D721Med (cell line): ENCODE results near the gene BTN3A1.
"Not testable (repeated sequence)": the region's sequence is repeated elsewhere in the genome, so short reads cannot be mapped to it uniquely, and the experiment has no call there.

Experiments
- DNase-seq: peaks from one replicate; pipeline ENCODE4 v3.0.0; 2011; ENCODE audit warnings: low spot score; ENCODE audit not compliant: insufficient read length
- FAIRE-seq: peaks from 2 replicates; lab custom pipeline; 2011; peaks lifted over from hg19 to GRCh38; lab: Jason Lieb, UNC
- CTCF ChIP-seq: IDR thresholded peaks from 2 replicates; pipeline ENCODE4 v1.5.1; 2012; ENCODE audit warnings: mild to moderate bottlenecking, control low read depth; ENCODE audit not compliant: insufficient read depth; ENCODE audit errors: missing control alignments

The BTN3A1 gene

GRCh38 chr6:26432627-26433201 lies 30.6 kb downstream of the BTN3A1 start:
- TF ChIP-seq CTCF: no peak
- FAIRE-seq: no peak
- DNase-seq: no peak

DNA sequence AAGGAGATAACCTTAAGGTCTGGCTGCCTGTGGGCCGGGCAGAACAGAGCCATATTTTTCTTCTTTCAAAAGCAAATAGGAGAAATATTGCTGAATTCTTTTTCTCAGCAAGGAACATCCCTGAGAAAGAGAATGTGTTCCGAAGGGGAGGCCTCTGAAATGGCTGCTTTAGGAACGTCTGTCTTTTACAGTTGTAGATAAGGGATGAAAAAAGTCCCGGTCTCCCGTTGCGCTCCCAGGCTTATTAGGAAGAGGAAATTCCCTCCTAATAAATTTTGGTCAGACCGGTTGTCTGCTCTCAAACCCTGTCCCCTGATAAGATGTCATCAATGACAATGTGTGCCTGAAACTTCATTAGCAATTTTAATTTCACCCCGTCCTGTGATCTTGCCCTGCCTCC lies 31.6 kb downstream of the BTN3A1 start:
- not testable (repeated sequence) for DNase-seq, FAIRE-seq

GRCh38 chr6:26436018-26436417 lies 33.9 kb downstream of the BTN3A1 start:
- FAIRE-seq (no peak), DNase-seq (no peak)
- no peak for TF ChIP-seq CTCF

DNA sequence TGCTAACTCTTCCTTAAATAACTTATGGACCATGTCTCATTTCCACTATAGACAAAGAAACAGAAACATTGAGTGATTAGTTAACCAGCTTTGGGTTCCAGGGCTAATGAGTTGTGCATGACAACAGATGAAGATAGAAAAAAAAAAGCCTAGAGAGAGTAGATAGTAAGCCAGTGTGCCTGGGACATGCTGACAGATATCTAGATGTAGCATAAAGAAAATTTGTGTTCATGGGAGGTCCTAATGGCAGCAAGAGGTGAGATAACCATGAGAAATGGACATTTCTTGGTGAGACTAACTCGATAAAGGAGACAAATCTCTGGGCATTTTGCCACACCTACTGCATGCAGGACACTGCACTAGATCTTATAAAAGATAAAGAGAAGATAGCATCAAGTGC lies 35.5 kb downstream of the BTN3A1 start:
- no peak for TF ChIP-seq CTCF
- FAIRE-seq: no peak

GRCh38 chr6:26438000-26438399 lies 35.9 kb downstream of the BTN3A1 start:
- FAIRE-seq (no peak), DNase-seq (no peak)
- TF ChIP-seq CTCF: no peak

More for the DNA sequence above, 35.5 kb downstream of the BTN3A1 start:
- DNase-seq: no peak

DNA sequence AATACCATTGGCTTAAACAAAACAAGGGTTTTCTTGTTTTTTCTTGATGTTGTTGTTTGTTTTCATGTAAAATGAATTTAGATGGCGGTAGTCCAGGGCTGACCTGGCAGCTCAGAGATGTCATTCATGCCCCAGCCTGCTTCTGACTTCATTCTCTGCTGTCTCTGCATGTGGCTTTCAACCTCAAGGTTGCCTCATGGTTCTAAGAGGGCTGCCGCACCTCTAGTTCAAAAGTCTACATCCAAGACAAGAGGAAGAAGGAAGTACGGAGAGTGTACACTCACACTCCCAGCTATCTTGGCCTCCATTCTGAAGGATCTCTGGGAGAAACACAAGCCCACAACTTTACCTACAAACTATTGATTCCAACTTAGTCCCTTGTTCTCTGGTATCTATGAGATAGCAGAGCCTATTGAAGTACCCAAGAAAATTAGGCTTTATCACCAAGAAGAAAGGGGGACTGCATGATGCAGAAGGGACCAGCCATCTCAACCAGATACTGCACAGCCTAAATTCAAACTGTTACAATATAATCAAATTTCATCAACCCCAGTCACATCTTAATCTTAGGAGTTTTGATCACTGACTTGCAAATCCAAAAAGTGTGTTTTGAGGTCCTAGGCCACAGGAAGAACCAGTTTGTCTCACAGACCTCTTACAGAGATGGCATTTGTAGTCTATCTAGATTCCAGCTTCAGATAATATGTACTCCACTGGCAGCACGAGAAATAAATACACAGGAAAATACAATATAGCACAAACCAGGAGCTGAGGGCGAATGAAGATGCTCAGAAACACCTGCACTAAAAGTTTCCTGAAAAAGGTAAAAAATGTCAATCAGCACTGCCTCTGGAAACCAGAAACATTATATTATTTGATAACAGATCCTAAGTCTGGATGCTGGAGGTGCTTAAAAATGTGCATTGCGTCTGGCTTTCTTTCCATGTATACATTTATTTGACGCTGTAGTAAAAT lies 37.4 kb downstream of the BTN3A1 start:
- FAIRE-seq (no peak), DNase-seq (no peak)
- no peak for TF ChIP-seq CTCF

DNA sequence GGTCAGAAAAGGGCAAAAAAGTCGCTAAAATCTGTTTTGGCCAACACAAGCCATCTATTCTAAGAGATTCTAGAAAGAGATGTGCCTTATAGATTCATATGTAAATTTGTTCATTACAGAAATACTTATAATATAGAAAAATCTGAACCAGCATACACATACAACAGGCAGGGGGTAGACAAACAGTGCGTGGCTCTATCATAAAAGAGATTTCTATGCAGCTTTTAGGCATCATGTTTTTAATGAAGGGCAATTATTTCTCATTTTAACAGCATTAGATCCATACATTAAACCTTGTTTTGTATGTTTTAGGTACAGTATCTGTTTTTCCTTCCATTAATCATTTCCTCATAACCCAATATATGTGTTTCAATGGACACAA lies 38.9 kb downstream of the BTN3A1 start:
- no peak for FAIRE-seq
- no peak for DNase-seq
- no peak for TF ChIP-seq CTCF
